Measurements from ENCODE around the gene KIAA1549.

DNA sequence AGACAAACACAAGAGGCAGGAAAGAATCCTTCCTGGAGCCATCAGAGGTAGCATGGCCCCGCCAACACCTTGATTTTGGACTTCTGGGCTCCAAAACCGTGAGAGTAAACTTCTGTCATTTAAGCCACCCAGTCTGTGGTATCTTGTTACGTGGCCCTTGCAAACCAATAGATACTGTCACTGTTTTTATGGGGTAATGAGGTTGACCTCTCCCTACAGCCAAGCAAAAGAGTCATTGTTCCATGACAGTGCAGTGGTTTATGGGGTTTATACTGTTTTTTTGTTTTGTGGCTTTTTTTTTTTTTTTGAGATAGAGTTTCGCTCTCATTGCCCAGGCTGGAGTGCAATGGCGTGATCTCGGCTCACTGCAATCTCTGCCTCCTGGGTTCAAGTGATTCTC lies 32.8 kb downstream of the KIAA1549 start:
- TF ChIP-seq POLR2A (IDR thresholded peaks at IDR 0.05): no peak
- TF ChIP-seq, protein P1, sequence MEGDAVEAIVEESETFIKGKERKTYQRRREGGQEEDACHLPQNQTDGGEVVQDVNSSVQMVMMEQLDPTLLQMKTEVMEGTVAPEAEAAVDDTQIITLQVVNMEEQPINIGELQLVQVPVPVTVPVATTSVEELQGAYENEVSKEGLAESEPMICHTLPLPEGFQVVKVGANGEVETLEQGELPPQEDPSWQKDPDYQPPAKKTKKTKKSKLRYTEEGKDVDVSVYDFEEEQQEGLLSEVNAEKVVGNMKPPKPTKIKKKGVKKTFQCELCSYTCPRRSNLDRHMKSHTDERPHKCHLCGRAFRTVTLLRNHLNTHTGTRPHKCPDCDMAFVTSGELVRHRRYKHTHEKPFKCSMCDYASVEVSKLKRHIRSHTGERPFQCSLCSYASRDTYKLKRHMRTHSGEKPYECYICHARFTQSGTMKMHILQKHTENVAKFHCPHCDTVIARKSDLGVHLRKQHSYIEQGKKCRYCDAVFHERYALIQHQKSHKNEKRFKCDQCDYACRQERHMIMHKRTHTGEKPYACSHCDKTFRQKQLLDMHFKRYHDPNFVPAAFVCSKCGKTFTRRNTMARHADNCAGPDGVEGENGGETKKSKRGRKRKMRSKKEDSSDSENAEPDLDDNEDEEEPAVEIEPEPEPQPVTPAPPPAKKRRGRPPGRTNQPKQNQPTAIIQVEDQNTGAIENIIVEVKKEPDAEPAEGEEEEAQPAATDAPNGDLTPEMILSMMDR (IDR thresholded peaks at IDR 0.05): no peak

All from gastroesophageal sphincter (tissue), 3 donors.